A673 (cell line): ENCODE data around the gene COL20A1. TPM values are rescaled to one million over a fixed set of nuclear protein-coding genes. Genes with fewer than 3 reads are reported as not detected.
A peak's percentile ranks its signal among the peaks of the same experiment; 100 is the strongest.

Experiments
- BruUV-seq: library from RNA; stranded (reverse); fragments of 400-500 nt; replicated peaks from 2 replicates; lab custom pipeline; 2021; lab: Mats Ljungman, UMichigan
- CTCF ChIA-PET: fragments of 300-600 bp; sonication (Branson Sonifier 250); formaldehyde crosslinking; loops from one replicate; lab custom pipeline; 2022; ENCODE audit warnings: antibody characterized with exemption; lab: Charles Lee
- POLR2A ChIA-PET: fragments of 300-600 bp; sonication (Branson Sonifier 250); formaldehyde crosslinking; loops from one replicate; lab custom pipeline; 2022; ENCODE audit warnings: antibody characterized with exemption; ENCODE audit not compliant: low non-redundant PET; lab: Charles Lee
- DNase-seq: peaks from one replicate; pipeline ENCODE4 v3.0.0-alpha.2; 2015; ENCODE audit warnings: low spot score
- H3K27ac ChIP-seq: fragments of 200-600 bp; sonication (generic); 2 replicates; pipeline ENCODE4 v1.5.1; 2016; ENCODE audit warnings: mixed run types, low read depth, mild to moderate bottlenecking, mixed read lengths, antibody characterized with exemption, low read length; ENCODE audit not compliant: poor library complexity, severe bottlenecking
- H3K27me3 ChIP-seq: fragments of 200-600 bp; sonication (generic); replicated peaks from 2 replicates; pipeline ENCODE4 v1.6.1; 2017; ENCODE audit warnings: mixed run types, low read depth, mild to moderate bottlenecking, mixed read lengths, antibody characterized with exemption, low read length; ENCODE audit not compliant: insufficient read depth, poor library complexity
- H3K36me3 ChIP-seq: fragments of 200-600 bp; sonication (generic); 2 replicates; pipeline ENCODE4 v1.6.1; 2016; ENCODE audit warnings: mixed run types, mild to moderate bottlenecking, mixed read lengths, antibody characterized with exemption, low read length; ENCODE audit not compliant: insufficient read depth, poor library complexity, severe bottlenecking
- H3K4me1 ChIP-seq: fragments of 200-600 bp; sonication (generic); 2 replicates; pipeline ENCODE4 v1.6.1; 2017; ENCODE audit warnings: mixed run types, mild to moderate bottlenecking, mixed read lengths, antibody characterized with exemption, low read length; ENCODE audit not compliant: insufficient read depth, poor library complexity, severe bottlenecking
- H3K4me3 ChIP-seq: fragments of 200-600 bp; sonication (generic); 2 replicates; pipeline ENCODE4 v1.5.1; 2016; ENCODE audit warnings: low read depth, mixed run types, mild to moderate bottlenecking, mixed read lengths, low read length; ENCODE audit not compliant: poor library complexity, severe bottlenecking
- H3K9me3 ChIP-seq: fragments of 200-600 bp; sonication (generic); 2 replicates; pipeline ENCODE4 v1.6.1; 2016; ENCODE audit warnings: mixed run types, low read depth, mild to moderate bottlenecking, mixed read lengths, antibody characterized with exemption, low read length; ENCODE audit not compliant: poor library complexity, severe bottlenecking
- CTCF ChIP-seq: fragments of 300-800, 200-600 bp; sonication (generic); conservative IDR thresholded peaks from 2 replicates; pipeline ENCODE4 v1.5.1; 2017; ENCODE audit warnings: low read depth, mild to moderate bottlenecking, antibody characterized with exemption, low read length, moderate library complexity, mixed read lengths
- EZH2 ChIP-seq: fragments of 200-600 bp; sonication (generic); IDR thresholded peaks from 2 replicates; pipeline ENCODE4 v1.6.1; 2017; ENCODE audit warnings: borderline replicate concordance, low read depth, mild to moderate bottlenecking, mixed read lengths, antibody characterized with exemption, low read length; ENCODE audit not compliant: poor library complexity, severe bottlenecking
- intact Hi-C: fragments of 100-400 bp; cut with micrococcal nuclease; formaldehyde crosslinking; loops from one replicate; pipeline ENCODE4 v1.10.0; 2022; ENCODE audit not compliant: unreplicated experiment
- total RNA-seq: library from RNA; stranded (reverse); gene quantifications from 2 replicates; pipeline ENCODE4 v1.2.3, GENCODE V29; 2021

Gene COL20A1
- total RNA-seq, 1 experiment from 2014 or later, result not detected

GRCh38 chr20:63287697-63288580 is 5.0 kb upstream of the COL20A1 start:
- no peak for DNase-seq
- intact Hi-C loops, result no loop called here
- Histone ChIP-seq H3K9me3 (no peaks in the 10 kb centered on the region), H3K4me3 (no peak overlapping the region), H3K4me1 (no peaks in the 10 kb centered on the region), H3K36me3 (peaks cover 1% of the 10 kb centered on the region), H3K27me3 (no peaks in the 10 kb centered on the region), H3K27ac (no peak overlapping the region)
- CTCF ChIA-PET, result no interaction called here
- BruUV-seq, result no TSS peak
- POLR2A ChIA-PET, result no interaction called here
- TF ChIP-seq CTCF, result no peak
- no peak for TF ChIP-seq EZH2

GRCh38 chr20:63288581-63289251 is 4.3 kb upstream of the COL20A1 start:
- H3K4me3 ChIP-seq, result no peak overlapping the region
- intact Hi-C loops, result no loop called here
- ChIA-PET CTCF (no interaction called here), POLR2A (no interaction called here)
- no peaks in the 10 kb centered on the region for H3K36me3 ChIP-seq
- H3K27me3 ChIP-seq, result no peaks in the 10 kb centered on the region
- TF ChIP-seq CTCF, result no peak
- no peak for TF ChIP-seq EZH2
- no peaks in the 10 kb centered on the region for H3K4me1 ChIP-seq
- no peak for DNase-seq
- BruUV-seq, result no TSS peak
- no peak overlapping the region for H3K27ac ChIP-seq
- no peaks in the 10 kb centered on the region for H3K9me3 ChIP-seq

- no peak overlapping the region for H3K27ac ChIP-seq
- ChIA-PET CTCF (no interaction called here), POLR2A (no interaction called here)
- no peaks in the 10 kb centered on the region for H3K36me3 ChIP-seq
- H3K4me1 ChIP-seq, result no peaks in the 10 kb centered on the region
- H3K9me3 ChIP-seq, result no peaks in the 10 kb centered on the region
- H3K27me3 ChIP-seq, result peaks cover 2% of the 10 kb centered on the region
- BruUV-seq, result TSS peak; percentile 49
- intact Hi-C loops, result no loop called here
- TF ChIP-seq CTCF (no peak), EZH2 (no peak)
- no peak overlapping the region for H3K4me3 ChIP-seq
- no peak for DNase-seq
Measured at GRCh38 chr20:63289311-63290135, 3.5 kb upstream of the COL20A1 start.
